HEK293 (cell line): ENCODE results near the gene NOX3.

Experiments
- CTCF ChIA-PET: fragments of 350-600 bp; formaldehyde crosslinking; extraction: SDS; loops from one replicate; lab custom pipeline; 2021; ENCODE audit warnings: antibody characterized with exemption; lab: Yijun Ruan, JAX
- POLR2A ChIA-PET: fragments of 300-600 bp; formaldehyde crosslinking; extraction: SDS; loops from one replicate; lab custom pipeline; 2020; ENCODE audit warnings: antibody characterized with exemption, inconsistent platforms; lab: Yijun Ruan, JAX
- H3K27ac ChIP-seq: fragments of 200-500 bp; sonication (Bioruptor generic); 2 replicates; pipeline ENCODE4 v1.5.1; 2014; ENCODE audit warnings: low read depth, low read length, control low read depth, inconsistent platforms; ENCODE audit errors: extremely low read depth
- H3K36me3 ChIP-seq, 2 experiments: fragments of 200-500 bp in 1 of 2; sonication (Bioruptor generic) in 1 of 2; 1 replicate in 1 of 2; 2 replicates in 1 of 2; pipeline ENCODE4 v1.5.1; 2014 to 2017; ENCODE audit warnings: inconsistent platforms in 2 of 2, low read length in 2 of 2; ENCODE audit not compliant: control insufficient read depth in 2 of 2, insufficient read depth in 1 of 2
- H3K4me1 ChIP-seq: fragments of 200-500 bp; sonication (Bioruptor generic); 2 replicates; pipeline ENCODE4 v1.5.1; 2014; ENCODE audit warnings: mild to moderate bottlenecking, low read length, inconsistent platforms; ENCODE audit not compliant: control insufficient read depth, insufficient read depth
- H3K4me3 ChIP-seq: 2 replicates; pipeline ENCODE4 v1.5.1; 2011; ENCODE audit warnings: low read depth, mild to moderate bottlenecking, control low read depth, low read length, moderate library complexity
- H3K9me3 ChIP-seq: fragments of 200-500 bp; sonication (Bioruptor generic); 2 replicates; pipeline ENCODE4 v1.5.1; 2014; ENCODE audit warnings: low read depth, low read length, inconsistent platforms; ENCODE audit not compliant: control insufficient read depth, insufficient read depth
- RBAK ChIP-seq: fragments of 450-650 bp; formaldehyde crosslinking; IDR thresholded peaks from 2 replicates; pipeline ENCODE4 v1.5.1; 2016; ENCODE audit warnings: missing biosample characterization, missing genetic modification characterization
- ZBTB21 ChIP-seq: fragments of 450-650 bp; formaldehyde crosslinking; IDR thresholded peaks from 2 replicates; pipeline ENCODE4 v1.5.1; 2017; ENCODE audit warnings: missing biosample characterization, missing genetic modification characterization
- ZEB2 ChIP-seq: fragments of 450-650 bp; formaldehyde crosslinking; IDR thresholded peaks from 2 replicates; pipeline ENCODE4 v1.5.1; 2016; ENCODE audit warnings: missing biosample characterization, missing genetic modification characterization
- ZFHX2 ChIP-seq: fragments of 450-650 bp; formaldehyde crosslinking; conservative IDR thresholded peaks from 2 replicates; pipeline ENCODE4 v1.5.1; 2016; ENCODE audit warnings: missing biosample characterization, missing genetic modification characterization
- ZNF112 ChIP-seq: fragments of 450-650 bp; formaldehyde crosslinking; IDR thresholded peaks from 2 replicates; pipeline ENCODE4 v1.5.0; 2017; ENCODE audit warnings: missing biosample characterization, missing genetic modification characterization
- ZNF121 ChIP-seq: fragments of 450-650 bp; formaldehyde crosslinking; IDR thresholded peaks from 2 replicates; pipeline ENCODE4 v1.5.1; 2016; ENCODE audit warnings: missing biosample characterization, missing genetic modification characterization
- ZNF146 ChIP-seq: fragments of 450-650 bp; formaldehyde crosslinking; IDR thresholded peaks from 2 replicates; pipeline ENCODE4 v1.5.1; 2016; ENCODE audit warnings: missing biosample characterization, missing genetic modification characterization
- ZNF16 ChIP-seq: fragments of 450-650 bp; formaldehyde crosslinking; IDR thresholded peaks from 2 replicates; pipeline ENCODE4 v1.5.1; 2016; ENCODE audit warnings: low read depth, missing biosample characterization, missing genetic modification characterization
- ZNF221 ChIP-seq: fragments of 450-650 bp; formaldehyde crosslinking; IDR thresholded peaks from 2 replicates; pipeline ENCODE4 v1.5.1; 2017; ENCODE audit warnings: missing biosample characterization, missing genetic modification characterization, borderline replicate concordance
- ZNF510 ChIP-seq: fragments of 450-650 bp; formaldehyde crosslinking; IDR thresholded peaks from 2 replicates; pipeline ENCODE4 v1.5.1; 2018; ENCODE audit warnings: mild to moderate bottlenecking, missing genetic modification characterization, missing biosample characterization; ENCODE audit not compliant: insufficient replicate concordance
- ZNF558 ChIP-seq: fragments of 450-650 bp; formaldehyde crosslinking; IDR thresholded peaks from 2 replicates; pipeline ENCODE4 v1.5.1; 2016; ENCODE audit warnings: missing biosample characterization, missing genetic modification characterization
- ZNF561 ChIP-seq: fragments of 450-650 bp; IDR thresholded peaks from 2 replicates; pipeline ENCODE4 v1.5.1; 2018; ENCODE audit warnings: missing biosample characterization, missing genetic modification characterization, borderline replicate concordance
- ZNF623 ChIP-seq: fragments of 450-650 bp; formaldehyde crosslinking; IDR thresholded peaks from 2 replicates; pipeline ENCODE4 v1.5.1; 2016; ENCODE audit warnings: missing biosample characterization, missing genetic modification characterization
- ZNF670 ChIP-seq: fragments of 450-650 bp; formaldehyde crosslinking; IDR thresholded peaks from 2 replicates; pipeline ENCODE4 v1.5.1; 2016; ENCODE audit warnings: missing biosample characterization, missing genetic modification characterization, low read depth
- ZNF677 ChIP-seq: fragments of 450-650 bp; IDR thresholded peaks from 2 replicates; pipeline ENCODE4 v1.5.0; 2018; ENCODE audit warnings: missing biosample characterization, mild to moderate bottlenecking, missing genetic modification characterization, moderate library complexity
- TF ChIP-seq, protein P1 (sequence below): fragments of 450-650 bp; formaldehyde crosslinking; IDR thresholded peaks from 2 replicates; pipeline ENCODE4 v1.5.1; 2016; ENCODE audit warnings: missing biosample characterization, missing genetic modification characterization
- TF ChIP-seq, protein P2 (sequence below): fragments of 450-650 bp; formaldehyde crosslinking; IDR thresholded peaks from 2 replicates; pipeline ENCODE4 v1.5.1; 2016; ENCODE audit warnings: missing biosample characterization, missing genetic modification characterization
- TF ChIP-seq, protein P3 (sequence below): fragments of 450-650 bp; formaldehyde crosslinking; IDR thresholded peaks from 2 replicates; pipeline ENCODE4 v1.5.1; 2016; ENCODE audit warnings: missing biosample characterization, missing genetic modification characterization
- TF ChIP-seq, protein P4 (sequence below): fragments of 450-650 bp; formaldehyde crosslinking; IDR thresholded peaks from 2 replicates; pipeline ENCODE4 v1.5.1; 2016; ENCODE audit warnings: missing biosample characterization, missing genetic modification characterization
- TF ChIP-seq, protein P5 (sequence below): fragments of 450-650 bp; IDR thresholded peaks from 2 replicates; pipeline ENCODE4 v1.5.1; 2018; ENCODE audit warnings: missing biosample characterization, mild to moderate bottlenecking, missing genetic modification characterization
- TF ChIP-seq, protein P6 (sequence below): fragments of 450-650 bp; formaldehyde crosslinking; IDR thresholded peaks from 2 replicates; pipeline ENCODE4 v1.5.1; 2017; ENCODE audit warnings: missing biosample characterization, missing genetic modification characterization
- TF ChIP-seq, protein P7 (sequence below): fragments of 450-650 bp; formaldehyde crosslinking; IDR thresholded peaks from 2 replicates; pipeline ENCODE4 v1.5.1; 2016; ENCODE audit warnings: missing biosample characterization, missing genetic modification characterization

The NOX3 gene

DNA sequence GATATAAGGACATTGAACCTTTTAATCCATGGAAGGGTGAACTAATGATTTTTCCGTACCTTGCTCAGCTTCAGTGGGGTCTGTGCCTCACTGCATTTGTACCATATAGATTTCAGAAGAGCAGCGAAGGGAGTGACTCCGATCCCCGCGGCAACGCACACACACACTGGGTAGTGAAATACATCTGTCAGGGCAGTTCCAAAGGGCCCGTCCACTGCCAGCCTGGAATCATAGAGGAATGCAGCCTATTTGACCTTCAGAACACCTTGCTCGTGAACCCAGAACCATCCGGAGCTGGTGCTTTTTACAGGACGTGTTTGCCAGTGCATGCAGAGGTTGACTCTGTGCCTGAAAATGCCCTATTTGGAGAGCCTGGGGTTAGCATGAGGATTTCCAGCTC is 33.0 kb downstream of the NOX3 start (continued):
- no peak for TF ChIP-seq ZNF221 (tag by site-specific recombination)
- TF ChIP-seq, protein P1, sequence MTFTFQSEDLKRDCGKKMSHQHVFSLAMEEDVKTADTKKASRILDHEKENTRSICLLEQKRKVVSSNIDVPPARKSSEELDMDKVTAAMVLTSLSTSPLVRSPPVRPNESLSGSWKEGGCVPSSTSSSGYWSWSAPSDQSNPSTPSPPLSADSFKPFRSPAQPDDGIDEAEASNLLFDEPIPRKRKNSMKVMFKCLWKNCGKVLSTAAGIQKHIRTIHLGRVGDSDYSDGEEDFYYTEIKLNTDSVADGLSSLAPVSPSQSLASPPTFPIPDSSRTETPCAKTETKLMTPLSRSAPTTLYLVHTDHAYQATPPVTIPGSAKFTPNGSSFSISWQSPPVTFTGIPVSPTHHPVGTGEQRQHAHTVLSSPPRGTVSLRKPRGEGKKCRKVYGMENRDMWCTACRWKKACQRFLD (tag by site-specific recombination): no peak
- no peak for TF ChIP-seq ZNF623 (tag by site-specific recombination)
- no peak for TF ChIP-seq ZNF670 (tag by site-specific recombination)
- TF ChIP-seq ZNF677 (tag by site-specific recombination): no peak
- TF ChIP-seq, protein P2, sequence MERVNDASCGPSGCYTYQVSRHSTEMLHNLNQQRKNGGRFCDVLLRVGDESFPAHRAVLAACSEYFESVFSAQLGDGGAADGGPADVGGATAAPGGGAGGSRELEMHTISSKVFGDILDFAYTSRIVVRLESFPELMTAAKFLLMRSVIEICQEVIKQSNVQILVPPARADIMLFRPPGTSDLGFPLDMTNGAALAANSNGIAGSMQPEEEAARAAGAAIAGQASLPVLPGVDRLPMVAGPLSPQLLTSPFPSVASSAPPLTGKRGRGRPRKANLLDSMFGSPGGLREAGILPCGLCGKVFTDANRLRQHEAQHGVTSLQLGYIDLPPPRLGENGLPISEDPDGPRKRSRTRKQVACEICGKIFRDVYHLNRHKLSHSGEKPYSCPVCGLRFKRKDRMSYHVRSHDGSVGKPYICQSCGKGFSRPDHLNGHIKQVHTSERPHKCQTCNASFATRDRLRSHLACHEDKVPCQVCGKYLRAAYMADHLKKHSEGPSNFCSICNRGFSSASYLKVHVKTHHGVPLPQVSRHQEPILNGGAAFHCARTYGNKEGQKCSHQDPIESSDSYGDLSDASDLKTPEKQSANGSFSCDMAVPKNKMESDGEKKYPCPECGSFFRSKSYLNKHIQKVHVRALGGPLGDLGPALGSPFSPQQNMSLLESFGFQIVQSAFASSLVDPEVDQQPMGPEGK (tag by site-specific recombination): no peak
- TF ChIP-seq ZNF112 (tag by site-specific recombination): no peak
- no peak for TF ChIP-seq ZNF146 (tag by site-specific recombination)
- TF ChIP-seq ZEB2 (tag by site-specific recombination): no peak

DNA sequence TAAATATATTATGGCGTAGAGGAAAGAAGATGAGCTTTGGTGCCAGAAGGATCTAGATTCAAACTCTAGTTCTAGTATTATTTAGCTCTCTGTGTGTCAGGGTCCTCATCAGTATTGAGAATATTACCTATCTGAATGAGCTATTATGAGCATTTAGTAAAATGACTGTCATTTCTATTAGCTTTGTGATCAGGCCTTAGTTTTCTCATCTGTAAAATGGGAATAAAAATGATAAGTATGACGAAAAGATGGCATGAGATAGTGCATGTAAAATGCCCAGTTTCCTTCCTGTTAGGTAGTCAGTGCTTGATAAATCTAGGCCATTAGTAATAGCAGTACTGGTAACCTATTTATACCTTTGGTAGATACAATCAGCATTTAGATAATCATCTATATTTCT is 35.1 kb downstream of the NOX3 start:
- TF ChIP-seq, protein P3, sequence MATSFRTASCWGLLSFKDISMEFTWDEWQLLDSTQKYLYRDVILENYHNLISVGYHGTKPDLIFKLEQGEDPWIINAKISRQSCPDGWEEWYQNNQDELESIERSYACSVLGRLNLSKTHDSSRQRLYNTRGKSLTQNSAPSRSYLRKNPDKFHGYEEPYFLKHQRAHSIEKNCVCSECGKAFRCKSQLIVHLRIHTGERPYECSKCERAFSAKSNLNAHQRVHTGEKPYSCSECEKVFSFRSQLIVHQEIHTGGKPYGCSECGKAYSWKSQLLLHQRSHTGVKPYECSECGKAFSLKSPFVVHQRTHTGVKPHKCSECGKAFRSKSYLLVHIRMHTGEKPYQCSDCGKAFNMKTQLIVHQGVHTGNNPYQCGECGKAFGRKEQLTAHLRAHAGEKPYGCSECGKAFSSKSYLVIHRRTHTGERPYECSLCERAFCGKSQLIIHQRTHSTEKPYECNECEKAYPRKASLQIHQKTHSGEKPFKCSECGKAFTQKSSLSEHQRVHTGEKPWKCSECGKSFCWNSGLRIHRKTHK: no peak
- TF ChIP-seq RBAK (tag by site-specific recombination) (no peak), ZFHX2 (tag by site-specific recombination) (no peak), ZNF558 (tag by site-specific recombination) (no peak), ZNF510 (tag by site-specific recombination) (no peak), ZNF561 (no peak), ZNF121 (no peak), ZNF16 (tag by site-specific recombination) (no peak), ZBTB21 (tag by site-specific recombination) (no peak)
- TF ChIP-seq, protein P4, sequence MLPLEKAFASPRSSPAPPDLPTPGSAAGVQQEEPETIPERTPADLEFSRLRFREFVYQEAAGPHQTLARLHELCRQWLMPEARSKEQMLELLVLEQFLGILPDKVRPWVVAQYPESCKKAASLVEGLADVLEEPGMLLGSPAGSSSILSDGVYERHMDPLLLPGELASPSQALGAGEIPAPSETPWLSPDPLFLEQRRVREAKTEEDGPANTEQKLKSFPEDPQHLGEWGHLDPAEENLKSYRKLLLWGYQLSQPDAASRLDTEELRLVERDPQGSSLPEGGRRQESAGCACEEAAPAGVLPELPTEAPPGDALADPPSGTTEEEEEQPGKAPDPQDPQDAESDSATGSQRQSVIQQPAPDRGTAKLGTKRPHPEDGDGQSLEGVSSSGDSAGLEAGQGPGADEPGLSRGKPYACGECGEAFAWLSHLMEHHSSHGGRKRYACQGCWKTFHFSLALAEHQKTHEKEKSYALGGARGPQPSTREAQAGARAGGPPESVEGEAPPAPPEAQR (tag by site-specific recombination): no peak
- TF ChIP-seq, protein P5, sequence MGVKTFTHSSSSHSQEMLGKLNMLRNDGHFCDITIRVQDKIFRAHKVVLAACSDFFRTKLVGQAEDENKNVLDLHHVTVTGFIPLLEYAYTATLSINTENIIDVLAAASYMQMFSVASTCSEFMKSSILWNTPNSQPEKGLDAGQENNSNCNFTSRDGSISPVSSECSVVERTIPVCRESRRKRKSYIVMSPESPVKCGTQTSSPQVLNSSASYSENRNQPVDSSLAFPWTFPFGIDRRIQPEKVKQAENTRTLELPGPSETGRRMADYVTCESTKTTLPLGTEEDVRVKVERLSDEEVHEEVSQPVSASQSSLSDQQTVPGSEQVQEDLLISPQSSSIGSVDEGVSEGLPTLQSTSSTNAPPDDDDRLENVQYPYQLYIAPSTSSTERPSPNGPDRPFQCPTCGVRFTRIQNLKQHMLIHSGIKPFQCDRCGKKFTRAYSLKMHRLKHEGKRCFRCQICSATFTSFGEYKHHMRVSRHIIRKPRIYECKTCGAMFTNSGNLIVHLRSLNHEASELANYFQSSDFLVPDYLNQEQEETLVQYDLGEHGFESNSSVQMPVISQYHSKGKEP: no peak
- TF ChIP-seq, protein P6, sequence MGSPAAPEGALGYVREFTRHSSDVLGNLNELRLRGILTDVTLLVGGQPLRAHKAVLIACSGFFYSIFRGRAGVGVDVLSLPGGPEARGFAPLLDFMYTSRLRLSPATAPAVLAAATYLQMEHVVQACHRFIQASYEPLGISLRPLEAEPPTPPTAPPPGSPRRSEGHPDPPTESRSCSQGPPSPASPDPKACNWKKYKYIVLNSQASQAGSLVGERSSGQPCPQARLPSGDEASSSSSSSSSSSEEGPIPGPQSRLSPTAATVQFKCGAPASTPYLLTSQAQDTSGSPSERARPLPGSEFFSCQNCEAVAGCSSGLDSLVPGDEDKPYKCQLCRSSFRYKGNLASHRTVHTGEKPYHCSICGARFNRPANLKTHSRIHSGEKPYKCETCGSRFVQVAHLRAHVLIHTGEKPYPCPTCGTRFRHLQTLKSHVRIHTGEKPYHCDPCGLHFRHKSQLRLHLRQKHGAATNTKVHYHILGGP (tag by site-specific recombination): no peak
- TF ChIP-seq, protein P7, sequence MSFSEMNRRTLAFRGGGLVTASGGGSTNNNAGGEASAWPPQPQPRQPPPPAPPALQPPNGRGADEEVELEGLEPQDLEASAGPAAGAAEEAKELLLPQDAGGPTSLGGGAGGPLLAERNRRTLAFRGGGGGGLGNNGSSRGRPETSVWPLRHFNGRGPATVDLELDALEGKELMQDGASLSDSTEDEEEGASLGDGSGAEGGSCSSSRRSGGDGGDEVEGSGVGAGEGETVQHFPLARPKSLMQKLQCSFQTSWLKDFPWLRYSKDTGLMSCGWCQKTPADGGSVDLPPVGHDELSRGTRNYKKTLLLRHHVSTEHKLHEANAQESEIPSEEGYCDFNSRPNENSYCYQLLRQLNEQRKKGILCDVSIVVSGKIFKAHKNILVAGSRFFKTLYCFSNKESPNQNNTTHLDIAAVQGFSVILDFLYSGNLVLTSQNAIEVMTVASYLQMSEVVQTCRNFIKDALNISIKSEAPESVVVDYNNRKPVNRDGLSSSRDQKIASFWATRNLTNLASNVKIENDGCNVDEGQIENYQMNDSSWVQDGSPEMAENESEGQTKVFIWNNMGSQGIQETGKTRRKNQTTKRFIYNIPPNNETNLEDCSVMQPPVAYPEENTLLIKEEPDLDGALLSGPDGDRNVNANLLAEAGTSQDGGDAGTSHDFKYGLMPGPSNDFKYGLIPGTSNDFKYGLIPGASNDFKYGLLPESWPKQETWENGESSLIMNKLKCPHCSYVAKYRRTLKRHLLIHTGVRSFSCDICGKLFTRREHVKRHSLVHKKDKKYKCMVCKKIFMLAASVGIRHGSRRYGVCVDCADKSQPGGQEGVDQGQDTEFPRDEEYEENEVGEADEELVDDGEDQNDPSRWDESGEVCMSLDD (tag by site-specific recombination): no peak
- H3K27ac ChIP-seq: no peak overlapping the region
- H3K36me3 ChIP-seq: no peaks in the 10 kb centered on the region
- ChIA-PET POLR2A (no interaction called here), CTCF (interaction anchor here (1.0 kb wide), 1 partner anchor 745 kb away, joined by 4 read pairs; no protein-coding TSS in a partner anchor)
- H3K4me3 ChIP-seq: no peak overlapping the region
- H3K9me3 ChIP-seq: no peaks in the 10 kb centered on the region
- H3K4me1 ChIP-seq: no peaks in the 10 kb centered on the region
